ENCODE measurements around the gene CBFA2T3.

The CBFA2T3 gene

DNA sequence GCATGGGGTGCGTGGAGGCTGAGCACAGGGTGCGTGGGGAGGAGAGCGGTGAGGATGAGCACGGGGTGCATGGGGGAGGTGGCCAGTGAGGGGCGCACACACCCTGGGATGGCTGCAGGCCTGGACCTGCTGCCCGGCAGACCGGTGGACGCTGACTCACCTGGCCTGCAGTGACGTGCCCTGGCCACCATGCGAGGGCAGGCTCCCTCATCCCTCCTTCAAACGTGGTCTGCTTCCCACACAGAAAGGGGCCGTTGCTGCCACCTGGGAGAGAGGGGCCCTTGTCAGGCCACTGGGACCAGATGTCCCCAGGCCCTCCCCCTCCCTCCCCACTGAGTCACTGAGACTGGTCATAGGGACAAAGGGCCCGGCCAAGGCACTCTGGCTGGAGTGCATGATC lies 145.2 kb downstream of the CBFA2T3 start:
- no peak for DNase-seq (ENCODE audit: extremely low read depth, low read depth)
- no peak overlapping the region for H3K4me3 ChIP-seq (replicated peaks; ENCODE audit: low read depth, low read length)
- no peak for TF ChIP-seq CTCF (IDR thresholded peaks at IDR 0.05; ENCODE audit: low read depth, low read length, missing control alignments)

- DNase-seq (ENCODE audit: extremely low read depth, low read depth), result no peak
- H3K4me3 ChIP-seq (replicated peaks; ENCODE audit: low read depth, low read length), result no peak overlapping the region
- no peak for TF ChIP-seq CTCF (IDR thresholded peaks at IDR 0.05; ENCODE audit: low read depth, low read length, missing control alignments)
Observed at GRCh38 chr16:88830783-88831182, 146.2 kb downstream of the CBFA2T3 start.

DNA sequence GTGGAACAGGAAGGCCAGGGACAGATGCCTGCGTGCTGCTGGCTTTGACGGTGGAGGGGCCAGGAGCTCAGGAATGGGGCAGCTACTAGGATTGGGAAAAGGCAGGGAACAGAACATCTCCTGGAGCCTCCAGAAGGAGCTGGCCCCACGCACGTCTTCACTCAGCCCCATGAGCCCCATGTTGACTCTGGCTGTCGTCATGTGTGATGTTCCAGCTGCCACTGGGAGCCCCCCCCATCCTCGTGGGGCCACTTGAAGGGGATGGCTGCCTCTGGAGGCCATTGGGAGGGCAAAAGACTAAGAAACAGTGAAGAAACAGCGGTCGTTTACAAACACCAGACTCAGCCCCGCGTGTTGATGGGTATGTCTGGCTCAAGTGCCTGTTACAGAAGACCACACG lies 146.7 kb downstream of the CBFA2T3 start:
- no peak for TF ChIP-seq CTCF (IDR thresholded peaks at IDR 0.05; ENCODE audit: low read depth, low read length, missing control alignments)
- no peak for DNase-seq (ENCODE audit: extremely low read depth, low read depth)
- H3K4me3 ChIP-seq (replicated peaks; ENCODE audit: low read depth, low read length), result no peak overlapping the region

DNA sequence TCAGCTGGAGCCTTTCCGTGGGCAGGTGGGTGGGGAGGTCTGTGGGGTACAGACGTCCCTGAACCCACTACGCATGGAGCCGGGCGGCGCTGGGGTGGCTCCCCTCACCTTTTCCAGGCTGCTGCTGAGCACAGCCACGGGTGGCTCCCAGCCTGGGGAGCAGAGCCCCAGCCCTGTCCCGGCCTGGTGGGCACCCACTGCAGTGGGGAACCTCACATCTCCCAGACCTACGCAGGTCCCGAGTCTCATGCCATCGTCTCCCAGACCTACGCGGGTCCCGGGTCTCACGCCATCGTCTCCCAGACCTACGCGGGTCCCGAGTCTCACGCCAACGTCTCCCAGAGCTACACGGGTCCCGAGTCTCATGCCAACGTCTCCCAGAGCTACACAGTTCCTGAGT lies 148.3 kb downstream of the CBFA2T3 start:
- no peak overlapping the region for H3K4me3 ChIP-seq (replicated peaks; ENCODE audit: low read depth, low read length)
- no peak for TF ChIP-seq CTCF (IDR thresholded peaks at IDR 0.05; ENCODE audit: low read depth, low read length, missing control alignments)
- DNase-seq (ENCODE audit: extremely low read depth, low read depth), result no peak

DNA sequence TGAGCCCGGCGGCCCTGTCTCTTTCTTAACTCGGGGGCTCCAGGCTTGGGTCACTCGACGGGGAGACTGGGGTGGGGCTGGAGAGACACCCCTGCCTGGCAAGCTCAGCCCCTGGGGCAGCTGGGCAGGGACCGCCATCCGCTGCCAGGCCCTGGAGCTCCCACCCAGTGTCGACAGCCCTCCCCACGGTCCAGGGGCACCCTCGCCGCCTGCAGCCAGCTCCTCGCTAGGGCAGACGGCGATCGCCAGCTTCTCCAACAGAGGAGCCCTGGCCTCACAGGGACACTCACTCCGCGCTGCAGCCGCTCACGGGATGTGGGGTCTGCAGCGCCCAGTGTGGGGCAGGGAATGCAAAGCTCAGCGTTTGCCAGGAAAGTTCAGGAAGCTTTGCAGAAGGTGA lies 149.3 kb downstream of the CBFA2T3 start:
- TF ChIP-seq CTCF (IDR thresholded peaks at IDR 0.05; ENCODE audit: low read depth, low read length, missing control alignments), result no peak
- no peak for DNase-seq (ENCODE audit: extremely low read depth, low read depth)
- H3K4me3 ChIP-seq (replicated peaks; ENCODE audit: low read depth, low read length), result no peak overlapping the region

DNA sequence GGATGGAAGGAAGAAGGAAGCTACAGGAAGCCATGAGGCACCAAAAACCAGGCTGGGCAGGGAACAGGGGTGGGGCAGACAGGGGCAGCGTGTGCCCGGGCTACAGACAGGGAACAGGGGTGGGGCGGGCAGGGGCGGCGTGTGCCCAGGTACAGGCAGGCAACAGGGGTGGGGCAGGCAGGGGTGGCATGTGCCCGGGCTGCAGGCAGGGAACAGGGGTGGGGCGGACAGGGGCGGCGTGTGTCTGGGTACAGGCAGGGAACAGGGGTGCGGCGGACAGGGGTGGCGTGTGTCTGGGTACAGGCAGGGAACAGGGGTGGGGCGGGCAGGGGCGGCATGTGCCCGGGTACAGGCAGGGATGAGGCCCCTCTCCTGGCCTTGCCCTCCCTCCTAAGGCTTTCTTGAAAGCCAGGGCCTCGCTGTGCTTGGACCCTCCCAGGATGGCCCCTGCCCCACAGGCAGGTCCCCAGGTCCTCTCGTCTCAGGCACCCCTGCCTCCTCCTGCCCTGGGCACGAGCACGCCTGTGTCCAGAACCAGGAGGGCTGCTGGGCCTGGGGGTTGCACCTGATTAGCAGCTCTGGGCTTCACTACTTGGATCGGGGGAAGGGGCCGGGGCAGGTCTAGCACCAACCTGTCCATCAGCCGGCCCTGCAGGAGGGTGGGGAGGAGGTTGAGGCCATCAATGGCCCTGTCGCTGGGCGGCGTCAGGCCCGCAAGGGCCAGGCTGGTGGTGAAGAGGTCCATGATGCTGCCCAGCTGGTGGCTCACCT lies 150.8 kb downstream of the CBFA2T3 start:
- no peak for DNase-seq (ENCODE audit: extremely low read depth, low read depth)
- H3K4me3 ChIP-seq (replicated peaks; ENCODE audit: low read depth, low read length), result no peak overlapping the region
- no peak for TF ChIP-seq CTCF (IDR thresholded peaks at IDR 0.05; ENCODE audit: low read depth, low read length, missing control alignments)

GRCh38 chr16:88825146-88825545 lies 151.9 kb downstream of the CBFA2T3 start:
- H3K4me3 ChIP-seq (replicated peaks; ENCODE audit: low read depth, low read length), result no peak overlapping the region
- DNase-seq (ENCODE audit: extremely low read depth, low read depth), result no peak
- TF ChIP-seq CTCF (IDR thresholded peaks at IDR 0.05; ENCODE audit: low read depth, low read length, missing control alignments), result no peak

All from HFF-Myc (cell line).